Non-pigmented ciliary epithelial cell (primary cell): ENCODE measurements around the gene ZNF552.
"Not testable (repeated sequence)": the region's sequence is repeated elsewhere in the genome, so short reads cannot be mapped to it uniquely, and the experiment has no call there.

ENCODE experiments used
- DNase-seq: peaks from one replicate; pipeline ENCODE4 v3.0.0-alpha.2; 2010; ENCODE audit warnings: low read depth

ZNF552 gene

GRCh38 chr19:57814505-57815246 lies at the start of gene ZNF552:
Gene ZNF552, minus strand, starts transcription at chr19:57814913. Its CDS starts 170 bp downstream, at chr19:57814743.
- peak; percentile 65 for DNase-seq

- not testable (repeated sequence) for DNase-seq
Observed at GRCh38 chr19:57862351-57862750, 47.6 kb upstream of the ZNF552 start.

GRCh38 chr19:57854117-57854516 lies 39.4 kb upstream of the ZNF552 start:
- DNase-seq, result not testable (repeated sequence)

GRCh38 chr19:57851812-57852603 lies 37.3 kb upstream of the ZNF552 start:
- DNase-seq, result not testable (repeated sequence)

- DNase-seq, result peak; percentile 40
Observed at GRCh38 chr19:57850553-57851017, 35.9 kb upstream of the ZNF552 start.

GRCh38 chr19:57849666-57850473 lies 35.2 kb upstream of the ZNF552 start, which contains the start of gene ZNF587:
Gene ZNF587, plus strand, starts transcription at chr19:57849859. Its CDS starts 180 bp downstream, at chr19:57850039.
- DNase-seq, result peak; percentile 51

GRCh38 chr19:57849162-57849665 lies 34.5 kb upstream of the ZNF552 start:
- DNase-seq, result not testable (repeated sequence)

- DNase-seq, result not testable (repeated sequence)
Observed at GRCh38 chr19:57847164-57847563, 32.5 kb upstream of the ZNF552 start.

GRCh38 chr19:57841122-57841763 lies 26.5 kb upstream of the ZNF552 start:
- DNase-seq, result no peak

- DNase-seq, result not testable (repeated sequence)
Observed at GRCh38 chr19:57838622-57839191, 24.0 kb upstream of the ZNF552 start.

GRCh38 chr19:57836991-57837390 lies 22.3 kb upstream of the ZNF552 start:
- not testable (repeated sequence) for DNase-seq

- no peak for DNase-seq
Observed at GRCh38 chr19:57830071-57830602, 15.4 kb upstream of the ZNF552 start, which contains the start of gene ZNF587B. Gene ZNF587B, plus strand, starts transcription at chr19:57830299. Its CDS starts 230 bp downstream, at chr19:57830529.

GRCh38 chr19:57829316-57829715 lies 14.6 kb upstream of the ZNF552 start:
- no peak for DNase-seq

GRCh38 chr19:57825511-57825910 lies 10.8 kb upstream of the ZNF552 start:
- no peak for DNase-seq

GRCh38 chr19:57823608-57824007 lies 8.9 kb upstream of the ZNF552 start:
- DNase-seq, result not testable (repeated sequence)

- DNase-seq, result not testable (repeated sequence)
Observed at GRCh38 chr19:57823155-57823554, 8.4 kb upstream of the ZNF552 start.

- not testable (repeated sequence) for DNase-seq
Observed at GRCh38 chr19:57821501-57821900, 6.8 kb upstream of the ZNF552 start.

GRCh38 chr19:57821095-57821494 lies 6.4 kb upstream of the ZNF552 start:
- DNase-seq, result not testable (repeated sequence)

GRCh38 chr19:57820599-57820998 lies 5.9 kb upstream of the ZNF552 start:
- DNase-seq, result no peak

GRCh38 chr19:57819475-57820148 lies 4.9 kb upstream of the ZNF552 start:
- peak; percentile 89 for DNase-seq
